Liver (tissue), 9 donors: ENCODE data around the gene IWS1. TPM values are rescaled to one million over a fixed set of nuclear protein-coding genes. Genes with fewer than 3 reads are reported as not detected.

ENCODE experiments used
- DNase-seq: peaks from one replicate; pipeline ENCODE4 v3.0.0-alpha.2; 2017; ENCODE audit warnings: low spot score
- H3K27ac ChIP-seq, 2 donors: one replicate each; pipeline ENCODE4 v1.7.0; 2013; ENCODE audit warnings: inconsistent platforms in 2 of 2, low read length in 2 of 2, control low read depth in 1 of 2, low read depth in 1 of 2, mild to moderate bottlenecking in 1 of 2
- H3K27me3 ChIP-seq, 4 donors: one replicate each; pipeline versions ENCODE4 v1.6.1 to v1.7.0; 2013; ENCODE audit warnings: low read length in 3 of 4, inconsistent platforms in 1 of 4, mild to moderate bottlenecking in 1 of 4, moderate library complexity in 1 of 4; ENCODE audit not compliant: control insufficient read depth in 4 of 4, insufficient read depth in 4 of 4
- H3K36me3 ChIP-seq, 4 donors: one replicate each; pipeline versions ENCODE4 v1.6.1 to v1.7.0; 2013; ENCODE audit warnings: low read length in 3 of 4, mild to moderate bottlenecking in 3 of 4, low read depth in 1 of 4, moderate library complexity in 1 of 4; ENCODE audit not compliant: control insufficient read depth in 4 of 4, insufficient read depth in 3 of 4
- H3K4me1 ChIP-seq, 4 donors: one replicate each; pipeline versions ENCODE4 v1.6.1 to v1.7.0; 2013; ENCODE audit warnings: low read length in 3 of 4, mild to moderate bottlenecking in 3 of 4, moderate library complexity in 1 of 4; ENCODE audit not compliant: control insufficient read depth in 4 of 4, insufficient read depth in 4 of 4
- H3K4me3 ChIP-seq, 3 donors: one replicate each; pipeline versions ENCODE4 v1.6.1 to v1.7.0; 2013; ENCODE audit warnings: low read length in 3 of 3, control low read depth in 1 of 3, low read depth in 1 of 3, mild to moderate bottlenecking in 1 of 3
- H3K9ac ChIP-seq, 2 donors: one replicate each; pipeline ENCODE4 v1.7.0; 2013; ENCODE audit warnings: low read length in 2 of 2, mild to moderate bottlenecking in 2 of 2, moderate library complexity in 2 of 2, control low read depth in 1 of 2, low read depth in 1 of 2
- H3K9me3 ChIP-seq, 4 donors: one replicate each; pipeline versions ENCODE4 v1.6.1 to v1.7.0; 2013; ENCODE audit warnings: low read length in 3 of 4; ENCODE audit not compliant: control insufficient read depth in 4 of 4
- EGR1 ChIP-seq, 2 donors: IDR thresholded peaks; 2 replicates each; pipeline ENCODE4 v1.6.1; 2016 to 2018; ENCODE audit warnings: antibody characterized with exemption in 2 of 2, low read depth in 2 of 2
- FOXA1 ChIP-seq: IDR thresholded peaks from 2 replicates; pipeline ENCODE4 v1.6.1; 2016; ENCODE audit warnings: antibody characterized with exemption
- FOXA2 ChIP-seq: IDR thresholded peaks from 2 replicates; pipeline ENCODE4 v1.6.1; 2016; ENCODE audit warnings: antibody characterized with exemption
- GABPA ChIP-seq, 2 donors: IDR thresholded peaks in 1 of 2; conservative IDR thresholded peaks in 1 of 2; 2 replicates each; pipeline ENCODE4 v1.6.1; 2016; ENCODE audit warnings: antibody characterized with exemption in 2 of 2, mild to moderate bottlenecking in 1 of 2, moderate library complexity in 1 of 2
- HNF4A ChIP-seq, 2 donors: conservative IDR thresholded peaks; 2 replicates each; pipeline ENCODE4 v1.6.1; 2016; ENCODE audit warnings: antibody characterized with exemption in 2 of 2, mild to moderate bottlenecking in 2 of 2
- HNF4G ChIP-seq: IDR thresholded peaks from 2 replicates; pipeline ENCODE4 v1.6.1; 2016; ENCODE audit warnings: antibody characterized with exemption
- JUND ChIP-seq, 2 donors: IDR thresholded peaks; 2 replicates each; pipeline ENCODE4 v1.6.1; 2016; ENCODE audit warnings: antibody characterized with exemption in 2 of 2
- NR2F2 ChIP-seq: IDR thresholded peaks from 2 replicates; pipeline ENCODE4 v1.6.1; 2016; ENCODE audit warnings: antibody characterized with exemption
- RAD21 ChIP-seq, 2 donors: IDR thresholded peaks; 2 replicates each; pipeline ENCODE4 v1.6.1; 2016; ENCODE audit warnings: antibody characterized with exemption in 2 of 2, mild to moderate bottlenecking in 2 of 2
- RXRA ChIP-seq, 2 donors: IDR thresholded peaks; 2 replicates each; pipeline ENCODE4 v1.6.1; 2017 to 2018; ENCODE audit warnings: antibody characterized with exemption in 2 of 2, mild to moderate bottlenecking in 1 of 2
- SP1 ChIP-seq: IDR thresholded peaks from 2 replicates; pipeline ENCODE4 v1.6.1; 2018; ENCODE audit warnings: antibody characterized with exemption, mild to moderate bottlenecking
- TAF1 ChIP-seq: conservative IDR thresholded peaks from 2 replicates; pipeline ENCODE4 v1.6.1; 2016; ENCODE audit warnings: antibody characterized with exemption, mild to moderate bottlenecking
- YY1 ChIP-seq: IDR thresholded peaks from 2 replicates; pipeline ENCODE4 v1.6.1; 2016; ENCODE audit warnings: antibody characterized with exemption, mild to moderate bottlenecking
- ZBTB33 ChIP-seq: IDR thresholded peaks from 2 replicates; pipeline ENCODE4 v1.6.1; 2016; ENCODE audit warnings: antibody characterized with exemption
- WGBS: extraction: QIAGEN DNeasy Blood & Tissue Kit; methylation state at CpG from one replicate; pipeline ENCODE4 v1.1.7; 2013; 5-methylcytosine and 5-hydroxymethylcytosine counted together
- polyA plus RNA-seq, 2 donors: library from polyadenylated mRNA; stranded (reverse) in 1 of 2; unstranded in 1 of 2; fragments of 200-250 nt in 1 of 2; fragments of >200 nt in 1 of 2; fragmentation: Nextera tagmentation in 1 of 2; extraction: Ambion mirVana in 1 of 2; gene quantifications; one replicate each; pipeline versions ENCODE4 v1.2.1 to v1.2.3, GENCODE V29; 2013 to 2015
- total RNA-seq, 2 donors: library from RNA; depleted of rRNA; stranded (reverse); fragments of >200 nt; gene quantifications; one replicate each; pipeline ENCODE4 v1.2.3, GENCODE V29; 2014
- TF ChIP-seq, protein P1 (sequence below): IDR thresholded peaks from 2 replicates; pipeline ENCODE4 v1.6.1; 2016; ENCODE audit warnings: antibody characterized with exemption, mild to moderate bottlenecking
- TF ChIP-seq, protein P2 (sequence below): IDR thresholded peaks from 2 replicates; pipeline ENCODE4 v1.6.1; 2016; ENCODE audit warnings: antibody characterized with exemption
- TF ChIP-seq, protein P3 (sequence below): IDR thresholded peaks from 2 replicates; pipeline ENCODE4 v1.6.1; 2016; ENCODE audit warnings: antibody characterized with exemption
- TF ChIP-seq, protein P4 (sequence below): fragments of 150-350 bp; IDR thresholded peaks from 2 replicates; pipeline ENCODE4 v1.5.1; 2017; ENCODE audit warnings: improper control_type of control experiment, low read depth, low read length; ENCODE audit not compliant: missing input control
- donor health status: healthy.
- donor health status: healthy.
- donor health status: healthy.
- donor health status: healthy.
- donor health status: healthy.

IWS1 gene
- total and polyA plus RNA-seq, 4 donors: 13.0 to 28.9 (median 22.8) TPM

GRCh38 chr2:127575941-127576432 lies 49.7 kb upstream of the IWS1 start:
- H3K9me3 ChIP-seq: no peaks in the 10 kb centered on the region
- no peak for DNase-seq
- TF ChIP-seq TAF1 (no peak), RAD21 (IDR thresholded peaks at IDR 0.05) (no peak), GABPA (IDR thresholded peaks at IDR 0.05 in 1 of 2, conservative IDR thresholded peaks at IDR 0.05 in 1 of 2) (no peak), ZBTB33 (no peak), HNF4G (no peak), RXRA (IDR thresholded peaks at IDR 0.05) (no peak), HNF4A (conservative IDR thresholded peaks at IDR 0.05) (no peak), SP1 (no peak), FOXA2 (no peak), EGR1 (IDR thresholded peaks at IDR 0.05; ENCODE audit: low read depth in 2 of 2) (no peak), YY1 (no peak), FOXA1 (no peak), JUND (IDR thresholded peaks at IDR 0.05) (no peak), NR2F2 (no peak)
- TF ChIP-seq, protein P1, sequence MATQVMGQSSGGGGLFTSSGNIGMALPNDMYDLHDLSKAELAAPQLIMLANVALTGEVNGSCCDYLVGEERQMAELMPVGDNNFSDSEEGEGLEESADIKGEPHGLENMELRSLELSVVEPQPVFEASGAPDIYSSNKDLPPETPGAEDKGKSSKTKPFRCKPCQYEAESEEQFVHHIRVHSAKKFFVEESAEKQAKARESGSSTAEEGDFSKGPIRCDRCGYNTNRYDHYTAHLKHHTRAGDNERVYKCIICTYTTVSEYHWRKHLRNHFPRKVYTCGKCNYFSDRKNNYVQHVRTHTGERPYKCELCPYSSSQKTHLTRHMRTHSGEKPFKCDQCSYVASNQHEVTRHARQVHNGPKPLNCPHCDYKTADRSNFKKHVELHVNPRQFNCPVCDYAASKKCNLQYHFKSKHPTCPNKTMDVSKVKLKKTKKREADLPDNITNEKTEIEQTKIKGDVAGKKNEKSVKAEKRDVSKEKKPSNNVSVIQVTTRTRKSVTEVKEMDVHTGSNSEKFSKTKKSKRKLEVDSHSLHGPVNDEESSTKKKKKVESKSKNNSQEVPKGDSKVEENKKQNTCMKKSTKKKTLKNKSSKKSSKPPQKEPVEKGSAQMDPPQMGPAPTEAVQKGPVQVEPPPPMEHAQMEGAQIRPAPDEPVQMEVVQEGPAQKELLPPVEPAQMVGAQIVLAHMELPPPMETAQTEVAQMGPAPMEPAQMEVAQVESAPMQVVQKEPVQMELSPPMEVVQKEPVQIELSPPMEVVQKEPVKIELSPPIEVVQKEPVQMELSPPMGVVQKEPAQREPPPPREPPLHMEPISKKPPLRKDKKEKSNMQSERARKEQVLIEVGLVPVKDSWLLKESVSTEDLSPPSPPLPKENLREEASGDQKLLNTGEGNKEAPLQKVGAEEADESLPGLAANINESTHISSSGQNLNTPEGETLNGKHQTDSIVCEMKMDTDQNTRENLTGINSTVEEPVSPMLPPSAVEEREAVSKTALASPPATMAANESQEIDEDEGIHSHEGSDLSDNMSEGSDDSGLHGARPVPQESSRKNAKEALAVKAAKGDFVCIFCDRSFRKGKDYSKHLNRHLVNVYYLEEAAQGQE: no peak
- TF ChIP-seq, protein P2, sequence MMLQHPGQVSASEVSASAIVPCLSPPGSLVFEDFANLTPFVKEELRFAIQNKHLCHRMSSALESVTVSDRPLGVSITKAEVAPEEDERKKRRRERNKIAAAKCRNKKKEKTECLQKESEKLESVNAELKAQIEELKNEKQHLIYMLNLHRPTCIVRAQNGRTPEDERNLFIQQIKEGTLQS: no peak
- TF ChIP-seq, protein P3, sequence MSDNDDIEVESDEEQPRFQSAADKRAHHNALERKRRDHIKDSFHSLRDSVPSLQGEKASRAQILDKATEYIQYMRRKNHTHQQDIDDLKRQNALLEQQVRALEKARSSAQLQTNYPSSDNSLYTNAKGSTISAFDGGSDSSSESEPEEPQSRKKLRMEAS: no peak
- TF ChIP-seq, protein P4, sequence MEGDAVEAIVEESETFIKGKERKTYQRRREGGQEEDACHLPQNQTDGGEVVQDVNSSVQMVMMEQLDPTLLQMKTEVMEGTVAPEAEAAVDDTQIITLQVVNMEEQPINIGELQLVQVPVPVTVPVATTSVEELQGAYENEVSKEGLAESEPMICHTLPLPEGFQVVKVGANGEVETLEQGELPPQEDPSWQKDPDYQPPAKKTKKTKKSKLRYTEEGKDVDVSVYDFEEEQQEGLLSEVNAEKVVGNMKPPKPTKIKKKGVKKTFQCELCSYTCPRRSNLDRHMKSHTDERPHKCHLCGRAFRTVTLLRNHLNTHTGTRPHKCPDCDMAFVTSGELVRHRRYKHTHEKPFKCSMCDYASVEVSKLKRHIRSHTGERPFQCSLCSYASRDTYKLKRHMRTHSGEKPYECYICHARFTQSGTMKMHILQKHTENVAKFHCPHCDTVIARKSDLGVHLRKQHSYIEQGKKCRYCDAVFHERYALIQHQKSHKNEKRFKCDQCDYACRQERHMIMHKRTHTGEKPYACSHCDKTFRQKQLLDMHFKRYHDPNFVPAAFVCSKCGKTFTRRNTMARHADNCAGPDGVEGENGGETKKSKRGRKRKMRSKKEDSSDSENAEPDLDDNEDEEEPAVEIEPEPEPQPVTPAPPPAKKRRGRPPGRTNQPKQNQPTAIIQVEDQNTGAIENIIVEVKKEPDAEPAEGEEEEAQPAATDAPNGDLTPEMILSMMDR: no peak
- WGBS: 73% methylated on average over 11 of the region's 11 CpGs
- no peak overlapping the region for H3K27ac ChIP-seq
- H3K4me3 ChIP-seq: no peak overlapping the region
- no peaks in the 10 kb centered on the region for H3K36me3 ChIP-seq
- H3K9ac ChIP-seq: no peak overlapping the region
- no peaks in the 10 kb centered on the region for H3K27me3 ChIP-seq
- H3K4me1 ChIP-seq: peaks cover 0 to 2% (median 0%) of the 10 kb centered on the region in 4 donors
